ENCODE data around the gene ANXA6. TPM values are rescaled to one million over a fixed set of nuclear protein-coding genes. Genes with fewer than 3 reads are reported as not detected.

ANXA6 gene
- total RNA-seq, 2 donors from 2014 or later: 204 to 235 TPM

GRCh38 chr5:151132963-151133362 lies 24.6 kb downstream of the ANXA6 start:
- no peak overlapping the region for H3K27ac Mint-ChIP-seq

GRCh38 chr5:151130922-151131891 lies 26.4 kb downstream of the ANXA6 start:
- Mint-ChIP-seq H3K36me3 (ENCODE audit: low read depth) (peaks cover 83% of the 10 kb centered on the region), H3K9me3 (no peaks in the 10 kb centered on the region), H3K4me3 (no peak overlapping the region), H3K27me3 (ENCODE audit: insufficient read depth) (no peaks in the 10 kb centered on the region), H3K4me1 (peaks cover 3% of the 10 kb centered on the region), H3K27ac (peak overlapping the region; percentile 84)
- no peak for TF ChIP-seq CTCF (conservative IDR thresholded peaks at IDR 0.05)
- 93 to 94% methylated on average over 7 to 13 of the region's 13 CpGs for WGBS, 2 experiments (ENCODE audit: insufficient coverage in 1 of 2, insufficient read length in 1 of 2)
- Histone ChIP-seq H3K9ac (ENCODE audit: extremely low read depth, low read length, poor library complexity, severe bottlenecking) (no peak overlapping the region), H3K9me3 (ENCODE audit: control insufficient read depth, low read length) (no peaks in the 10 kb centered on the region), H3K27me3 (ENCODE audit: control insufficient read depth, insufficient read depth, low read length, poor library complexity, severe bottlenecking) (no peaks in the 10 kb centered on the region), H3K36me3 (ENCODE audit: control insufficient read depth, insufficient read depth, low read length) (peaks cover 94% of the 10 kb centered on the region), H3K27ac (ENCODE audit: low read depth, low read length) (no peak overlapping the region), H3K4me3 (ENCODE audit: low read length) (no peak overlapping the region), H3K4me1 (ENCODE audit: control insufficient read depth, insufficient read depth, low read length) (no peaks in the 10 kb centered on the region)
- DNase-seq: no peak

More at GRCh38 chr5:151132963-151133362, 24.6 kb downstream of the ANXA6 start:
- no peaks in the 10 kb centered on the region for H3K4me1 Mint-ChIP-seq
- Histone ChIP-seq H3K4me3 (ENCODE audit: low read length) (no peak overlapping the region), H3K9me3 (ENCODE audit: control insufficient read depth, low read length) (no peaks in the 10 kb centered on the region), H3K36me3 (ENCODE audit: control insufficient read depth, insufficient read depth, low read length) (peaks cover 99% of the 10 kb centered on the region), H3K27ac (ENCODE audit: low read depth, low read length) (no peak overlapping the region), H3K4me1 (ENCODE audit: control insufficient read depth, insufficient read depth, low read length) (no peaks in the 10 kb centered on the region), H3K9ac (ENCODE audit: extremely low read depth, low read length, poor library complexity, severe bottlenecking) (no peak overlapping the region), H3K27me3 (ENCODE audit: control insufficient read depth, insufficient read depth, low read length, poor library complexity, severe bottlenecking) (no peaks in the 10 kb centered on the region)
- WGBS, 2 experiments (ENCODE audit: insufficient coverage in 1 of 2, insufficient read length in 1 of 2): 94 to 96% methylated on average over 4 of the region's 4 CpGs
- no peak overlapping the region for H3K4me3 Mint-ChIP-seq
- H3K36me3 Mint-ChIP-seq (ENCODE audit: low read depth): peaks cover 87% of the 10 kb centered on the region
- H3K9me3 Mint-ChIP-seq: no peaks in the 10 kb centered on the region
- H3K27me3 Mint-ChIP-seq (ENCODE audit: insufficient read depth): no peaks in the 10 kb centered on the region
- DNase-seq: no peak
- TF ChIP-seq CTCF (conservative IDR thresholded peaks at IDR 0.05): no peak

GRCh38 chr5:151130235-151130921 lies 27.2 kb downstream of the ANXA6 start:
- Histone ChIP-seq H3K4me3 (ENCODE audit: low read length) (no peak overlapping the region), H3K4me1 (ENCODE audit: control insufficient read depth, insufficient read depth, low read length) (no peaks in the 10 kb centered on the region), H3K27ac (ENCODE audit: low read depth, low read length) (no peak overlapping the region), H3K9me3 (ENCODE audit: control insufficient read depth, low read length) (no peaks in the 10 kb centered on the region), H3K36me3 (ENCODE audit: control insufficient read depth, insufficient read depth, low read length) (peaks cover 94% of the 10 kb centered on the region), H3K9ac (ENCODE audit: extremely low read depth, low read length, poor library complexity, severe bottlenecking) (no peak overlapping the region), H3K27me3 (ENCODE audit: control insufficient read depth, insufficient read depth, low read length, poor library complexity, severe bottlenecking) (no peaks in the 10 kb centered on the region)
- H3K27ac Mint-ChIP-seq: no peak overlapping the region
- H3K36me3 Mint-ChIP-seq (ENCODE audit: low read depth): peaks cover 83% of the 10 kb centered on the region
- no peaks in the 10 kb centered on the region for H3K9me3 Mint-ChIP-seq
- H3K27me3 Mint-ChIP-seq (ENCODE audit: insufficient read depth): no peaks in the 10 kb centered on the region
- WGBS, 2 experiments (ENCODE audit: insufficient coverage in 1 of 2, insufficient read length in 1 of 2): 94 to 97% methylated on average over 8 of the region's 8 CpGs
- DNase-seq: no peak
- peaks cover 4% of the 10 kb centered on the region for H3K4me1 Mint-ChIP-seq
- no peak overlapping the region for H3K4me3 Mint-ChIP-seq
- TF ChIP-seq CTCF (conservative IDR thresholded peaks at IDR 0.05): no peak

Measured in endodermal cell (in vitro differentiated cells).